Muscle layer of duodenum (tissue), 2 donors: ENCODE measurements around the gene USP3.

Experiments
- H3K27ac ChIP-seq: one replicate; pipeline ENCODE4 v1.7.0; 2013; ENCODE audit warnings: mild to moderate bottlenecking, low read length
- H3K27me3 ChIP-seq: one replicate; pipeline ENCODE4 v1.7.0; 2013; ENCODE audit warnings: low read depth, mild to moderate bottlenecking, control low read depth, low read length
- H3K36me3 ChIP-seq, 2 donors: one replicate each; pipeline ENCODE4 v1.7.0; 2013; ENCODE audit warnings: low read length in 2 of 2, control low read depth in 1 of 2, mild to moderate bottlenecking in 1 of 2; ENCODE audit not compliant: insufficient read depth in 2 of 2, control insufficient read depth in 1 of 2
- H3K4me1 ChIP-seq, 2 donors: one replicate each; pipeline ENCODE4 v1.7.0; 2013; ENCODE audit warnings: low read length in 2 of 2, mild to moderate bottlenecking in 2 of 2, control low read depth in 1 of 2, moderate library complexity in 1 of 2; ENCODE audit not compliant: insufficient read depth in 2 of 2, control insufficient read depth in 1 of 2
- H3K4me3 ChIP-seq, 2 donors: one replicate each; pipeline ENCODE4 v1.7.0; 2013; ENCODE audit warnings: low read length in 2 of 2, low read depth in 1 of 2, mild to moderate bottlenecking in 1 of 2
- H3K9me3 ChIP-seq, 2 donors: one replicate each; pipeline ENCODE4 v1.7.0; 2013; ENCODE audit warnings: low read length in 2 of 2, control low read depth in 1 of 2, mild to moderate bottlenecking in 1 of 2; ENCODE audit not compliant: control insufficient read depth in 1 of 2
- donor health status: healthy.

Gene USP3

DNA sequence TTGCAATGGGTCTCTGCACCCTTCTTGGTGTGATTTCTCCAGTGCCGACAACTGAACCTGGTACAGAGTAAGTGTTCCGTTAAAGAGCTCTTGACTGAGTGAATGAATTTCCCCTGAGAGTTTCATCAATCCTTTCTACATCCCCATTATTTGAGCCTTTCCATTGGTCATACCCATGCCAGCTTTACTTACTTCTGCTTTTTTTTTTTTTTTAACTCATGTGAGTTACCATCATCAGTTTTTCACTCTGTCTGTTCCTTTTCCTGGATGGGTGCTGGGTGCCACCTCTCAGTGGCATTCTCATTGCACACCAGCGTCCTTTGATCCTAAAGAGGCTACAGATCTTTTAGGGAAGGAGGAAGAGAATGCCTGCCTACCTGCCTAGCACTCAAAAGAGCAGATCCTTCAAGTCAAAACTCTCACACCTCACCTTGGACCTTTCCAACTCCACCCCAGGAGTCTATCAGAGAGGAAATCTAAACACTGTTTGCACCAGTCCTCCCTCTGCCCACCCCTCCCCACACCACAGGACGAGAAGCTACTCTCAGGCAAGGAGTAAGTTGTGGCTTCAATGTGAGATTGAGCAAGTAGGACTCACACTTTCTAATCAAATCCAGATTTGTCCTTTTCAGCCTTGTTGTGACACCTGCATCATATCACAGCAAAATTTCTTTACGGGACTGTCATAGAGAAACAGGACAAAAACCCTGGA lies 13.1 kb upstream of the USP3 start:
- peak overlapping the region; percentile 14 for H3K27ac ChIP-seq
- peaks cover 0 to 6% of the 10 kb centered on the region in 2 donors for H3K4me1 ChIP-seq
- no peaks in the 10 kb centered on the region for H3K36me3 ChIP-seq
- no peaks in the 10 kb centered on the region for H3K27me3 ChIP-seq
- H3K4me3 ChIP-seq, result no peak overlapping the region
- H3K9me3 ChIP-seq, result no peaks in the 10 kb centered on the region

DNA sequence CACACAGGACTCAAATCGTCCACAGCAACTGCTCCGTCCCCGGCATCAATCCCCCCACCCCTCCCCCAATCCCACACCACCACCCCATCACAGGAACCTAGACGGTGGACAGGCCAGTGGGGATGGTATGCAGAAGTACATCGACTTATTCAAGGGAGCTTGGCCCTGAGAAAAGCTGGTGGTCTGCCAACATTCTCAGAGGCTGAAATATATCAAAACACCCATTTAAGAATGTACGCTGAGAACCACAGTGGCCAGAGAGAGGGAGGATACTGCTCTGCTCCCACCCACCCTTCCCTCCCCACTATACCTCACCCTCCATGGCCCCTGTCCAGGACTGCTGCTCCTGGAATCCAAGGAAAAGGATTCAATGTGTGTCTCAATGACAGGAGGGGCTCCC lies 12.4 kb upstream of the USP3 start:
- peaks cover 0 to 6% of the 10 kb centered on the region in 2 donors for H3K4me1 ChIP-seq
- H3K27ac ChIP-seq, result no peak overlapping the region
- H3K4me3 ChIP-seq, result no peak overlapping the region

DNA sequence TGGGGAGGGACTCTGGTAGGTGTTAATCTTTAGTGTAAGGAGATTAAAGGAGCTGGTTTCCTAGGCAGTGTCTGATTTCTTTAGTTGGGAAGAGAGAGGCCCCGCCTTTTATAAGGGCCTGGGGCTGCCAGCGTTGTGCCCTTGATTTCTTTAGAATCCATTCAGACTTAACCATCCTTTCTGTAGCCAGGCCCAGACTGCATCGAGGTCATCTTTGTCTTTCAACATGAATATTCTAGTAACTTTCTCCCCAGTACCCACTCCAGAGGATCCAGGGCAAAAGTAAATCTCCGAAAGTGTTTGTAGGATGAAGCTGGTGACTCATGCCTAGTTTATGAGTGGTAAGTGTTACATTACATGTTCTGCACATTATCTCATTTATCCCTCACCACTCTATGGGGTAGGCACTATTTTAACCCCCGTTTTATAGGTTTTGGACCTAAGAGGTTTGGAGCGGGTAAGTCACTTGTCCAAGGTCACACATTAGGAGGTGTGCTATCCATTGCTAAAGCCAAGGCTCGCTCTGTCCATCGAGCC lies 11.8 kb upstream of the USP3 start:
- Histone ChIP-seq H3K27ac (no peak overlapping the region), H3K4me1 (peaks cover 0 to 6% of the 10 kb centered on the region in 2 donors), H3K9me3 (no peaks in the 10 kb centered on the region), H3K4me3 (no peak overlapping the region), H3K27me3 (no peaks in the 10 kb centered on the region), H3K36me3 (no peaks in the 10 kb centered on the region)

More for the DNA sequence above, 12.4 kb upstream of the USP3 start:
- no peaks in the 10 kb centered on the region for H3K27me3 ChIP-seq
- H3K36me3 ChIP-seq, result no peaks in the 10 kb centered on the region
- H3K9me3 ChIP-seq, result no peaks in the 10 kb centered on the region

DNA sequence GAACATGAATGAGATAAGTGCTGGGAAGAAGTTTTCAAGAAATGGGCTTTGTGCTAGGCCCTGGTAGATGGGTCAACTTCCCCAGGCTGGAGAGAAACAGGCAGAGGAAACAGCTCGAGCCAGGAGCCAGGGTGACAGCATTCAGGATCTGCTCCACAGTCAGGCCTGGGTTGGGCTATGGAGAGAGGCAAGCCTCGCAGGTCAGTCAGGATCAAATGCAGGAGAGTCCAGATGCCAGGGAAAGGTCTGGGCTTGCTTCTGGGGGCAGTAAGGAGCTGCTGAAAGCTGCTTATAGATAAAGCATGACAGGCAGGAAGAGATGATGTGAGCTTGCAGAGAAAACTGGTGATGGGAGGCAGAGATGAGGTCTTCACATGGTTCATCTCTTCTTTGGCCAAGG lies 11.0 kb upstream of the USP3 start:
- no peaks in the 10 kb centered on the region for H3K27me3 ChIP-seq
- H3K4me3 ChIP-seq, result no peak overlapping the region
- H3K4me1 ChIP-seq, result peaks cover 0 to 6% of the 10 kb centered on the region in 2 donors
- H3K36me3 ChIP-seq, result no peaks in the 10 kb centered on the region
- no peak overlapping the region for H3K27ac ChIP-seq
- no peaks in the 10 kb centered on the region for H3K9me3 ChIP-seq

DNA sequence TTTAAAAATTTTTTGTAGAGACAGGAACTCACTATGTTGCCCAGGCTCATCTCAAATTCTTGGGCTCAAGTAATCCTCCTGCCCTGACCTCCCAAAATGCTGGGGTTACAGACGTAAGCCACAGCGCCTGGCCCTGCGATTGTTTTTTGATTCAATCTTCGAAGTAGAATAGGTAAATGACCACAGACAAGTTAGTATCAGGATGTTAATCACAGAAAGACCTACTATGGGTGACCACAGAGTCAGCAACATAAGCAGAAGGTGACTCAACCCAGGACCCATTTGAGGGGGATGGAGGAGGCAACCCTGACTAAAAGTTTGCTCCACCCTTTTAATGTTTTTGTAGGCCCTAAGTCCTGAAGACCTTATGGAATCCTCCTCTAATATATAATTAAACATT lies 10.0 kb upstream of the USP3 start:
- peaks cover 0 to 6% of the 10 kb centered on the region in 2 donors for H3K4me1 ChIP-seq
- H3K27ac ChIP-seq, result no peak overlapping the region
- no peaks in the 10 kb centered on the region for H3K9me3 ChIP-seq
- no peak overlapping the region for H3K4me3 ChIP-seq
- no peaks in the 10 kb centered on the region for H3K27me3 ChIP-seq
- H3K36me3 ChIP-seq, result no peaks in the 10 kb centered on the region

DNA sequence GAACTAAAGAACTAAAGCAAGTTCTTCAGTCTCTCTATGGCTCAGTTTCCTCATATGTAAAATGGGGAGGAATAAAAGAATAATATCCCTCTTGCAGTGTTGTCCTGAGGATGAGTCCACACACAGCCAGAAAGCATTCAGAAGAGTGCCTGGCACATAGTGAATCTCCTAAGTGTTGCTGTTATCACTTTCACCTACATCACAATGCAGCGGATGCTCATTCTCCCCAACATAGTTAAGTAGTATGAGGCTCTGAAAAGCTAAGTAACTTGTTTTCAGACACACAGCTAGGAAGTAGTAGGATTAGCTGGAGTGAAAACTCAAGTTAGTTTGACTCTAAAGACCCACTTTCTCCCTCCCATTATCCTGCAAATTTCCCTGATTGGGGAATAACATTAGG lies 9.1 kb upstream of the USP3 start:
- Histone ChIP-seq H3K4me3 (no peak overlapping the region), H3K27ac (no peak overlapping the region), H3K27me3 (no peaks in the 10 kb centered on the region), H3K36me3 (no peaks in the 10 kb centered on the region), H3K4me1 (peaks cover 1 to 6% of the 10 kb centered on the region in 2 donors), H3K9me3 (no peaks in the 10 kb centered on the region)

DNA sequence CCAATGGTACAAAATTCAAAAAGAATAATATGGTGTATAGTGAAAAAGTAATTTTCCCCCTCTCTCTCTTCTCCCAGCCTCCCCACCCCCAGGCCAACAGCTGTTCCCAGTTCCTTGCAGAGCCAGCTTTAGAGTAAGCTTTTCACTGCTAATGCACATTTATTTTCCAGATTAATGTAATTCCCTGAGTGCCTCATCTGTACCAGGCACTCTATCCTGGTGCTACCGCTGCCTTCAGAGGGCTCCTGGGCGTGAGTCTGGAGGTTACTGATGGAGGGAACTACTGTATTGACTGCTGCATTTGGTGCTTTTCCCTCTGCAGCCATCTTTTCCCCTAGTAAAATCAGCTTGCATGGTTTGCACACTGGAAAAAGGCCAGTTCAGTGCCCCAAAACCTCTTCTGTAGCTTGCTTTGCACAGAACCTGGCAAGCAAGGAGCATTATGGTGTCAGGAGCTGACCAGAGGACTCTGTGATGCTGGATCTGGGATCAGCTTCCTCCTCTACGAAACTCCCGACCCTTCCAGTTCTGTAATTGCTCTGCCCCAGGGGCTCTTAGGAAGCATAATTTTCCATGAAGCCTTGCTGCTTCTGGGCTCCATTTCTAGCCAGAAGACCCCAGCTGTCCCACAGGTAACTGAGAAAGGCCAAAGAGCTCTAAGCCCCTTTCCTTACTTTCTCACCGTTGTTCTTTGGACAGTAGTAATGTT lies 8.5 kb upstream of the USP3 start:
- Histone ChIP-seq H3K4me3 (no peak overlapping the region), H3K27me3 (no peaks in the 10 kb centered on the region), H3K4me1 (peaks cover 7 to 11% of the 10 kb centered on the region in 2 donors), H3K27ac (no peak overlapping the region), H3K9me3 (no peaks in the 10 kb centered on the region), H3K36me3 (no peaks in the 10 kb centered on the region)

DNA sequence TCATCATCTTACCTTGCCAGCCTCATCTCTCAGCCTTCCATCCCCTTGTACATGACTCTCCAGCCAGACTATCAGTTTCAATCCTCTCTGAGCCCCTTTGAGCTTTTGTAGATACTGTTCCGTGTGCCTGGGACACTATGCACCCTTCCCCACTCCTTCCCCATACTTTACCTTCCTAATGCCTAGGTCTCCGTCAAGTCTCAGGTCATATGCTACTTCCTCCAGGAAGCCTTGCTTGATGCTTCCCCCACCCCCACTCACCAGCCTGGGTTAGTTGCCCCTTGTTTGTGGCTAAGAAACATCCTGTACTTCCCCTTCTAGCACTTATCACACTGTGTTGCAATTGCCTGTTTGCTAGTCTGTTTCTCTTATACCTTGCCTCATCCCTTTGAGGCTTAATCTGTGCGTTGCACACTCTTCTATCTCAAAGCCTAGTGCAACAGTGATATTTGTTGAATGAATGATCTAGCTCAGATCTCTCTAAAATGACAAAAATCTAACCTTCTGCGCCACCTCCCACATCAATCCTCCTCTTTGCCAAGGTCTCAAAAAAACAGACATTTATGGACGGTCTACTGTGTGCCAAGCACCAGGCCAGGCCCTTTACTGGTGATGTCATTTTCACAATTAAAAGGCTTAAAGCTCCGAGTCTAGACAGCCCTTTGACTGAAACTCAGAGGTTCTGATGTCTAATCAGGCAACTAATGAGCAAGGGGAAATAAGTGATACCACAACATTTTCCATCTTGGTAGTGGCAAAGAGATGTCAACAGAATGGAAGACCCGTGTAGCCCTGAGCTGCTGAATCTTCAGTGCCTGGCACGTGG lies 6.5 kb upstream of the USP3 start:
- no peak overlapping the region for H3K4me3 ChIP-seq
- no peaks in the 10 kb centered on the region for H3K9me3 ChIP-seq
- no peak overlapping the region for H3K27ac ChIP-seq
- no peaks in the 10 kb centered on the region for H3K27me3 ChIP-seq
- H3K36me3 ChIP-seq, result peaks cover 0 to 3% of the 10 kb centered on the region in 2 donors
- H3K4me1 ChIP-seq, result peaks cover 20% of the 10 kb centered on the region in 2 donors

DNA sequence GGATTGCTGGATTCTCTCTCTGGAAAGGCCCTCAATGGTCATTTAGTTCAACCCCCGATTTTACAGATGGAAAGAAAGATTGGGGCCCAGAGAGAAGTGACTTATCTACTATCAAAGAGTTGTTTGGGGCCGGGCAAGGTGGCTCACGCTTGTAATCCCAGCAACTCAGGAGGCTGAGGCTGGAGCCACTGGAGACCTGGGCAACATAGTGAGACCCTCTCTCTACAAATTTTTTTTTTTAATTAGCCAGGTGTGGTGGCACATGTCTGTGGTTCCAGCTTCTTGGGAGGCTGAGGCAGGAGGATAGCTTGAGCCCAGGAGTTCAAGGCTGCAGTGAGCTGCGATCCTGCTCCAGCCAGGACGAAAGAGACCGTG lies 5.2 kb upstream of the USP3 start:
- Histone ChIP-seq H3K27me3 (no peaks in the 10 kb centered on the region), H3K4me1 (peaks cover 20 to 22% of the 10 kb centered on the region in 2 donors), H3K27ac (no peak overlapping the region), H3K9me3 (no peaks in the 10 kb centered on the region), H3K4me3 (no peak overlapping the region), H3K36me3 (peaks cover 0 to 11% of the 10 kb centered on the region in 2 donors)

DNA sequence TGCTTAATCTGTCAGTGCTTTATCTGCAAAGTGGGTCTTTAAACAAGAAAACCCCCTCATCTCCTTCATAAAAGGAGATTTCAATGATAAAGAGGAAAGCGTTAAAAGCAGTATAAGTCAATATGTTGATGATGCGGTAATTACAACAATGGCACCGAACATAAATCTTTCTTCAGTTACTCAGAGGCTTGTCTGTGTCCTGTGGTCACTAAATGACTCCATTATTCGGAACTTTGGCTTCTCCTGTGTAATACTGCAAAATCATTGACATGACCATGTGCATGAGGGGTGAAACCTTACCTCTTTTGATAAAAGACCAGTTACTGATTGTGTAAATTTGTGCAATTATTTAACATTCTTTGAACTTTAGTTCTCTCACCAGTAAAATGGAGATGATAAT lies 4.8 kb upstream of the USP3 start:
- Histone ChIP-seq H3K4me1 (peaks cover 20 to 22% of the 10 kb centered on the region in 2 donors), H3K9me3 (no peaks in the 10 kb centered on the region), H3K27ac (no peak overlapping the region), H3K36me3 (peaks cover 0 to 11% of the 10 kb centered on the region in 2 donors), H3K27me3 (no peaks in the 10 kb centered on the region), H3K4me3 (no peak overlapping the region)
